ENCODE data around the gene C10orf71.

GRCh38 chr10:49304137-49304536, 5.2 kb downstream of the C10orf71 start:
- TF ChIP-seq, protein P1, sequence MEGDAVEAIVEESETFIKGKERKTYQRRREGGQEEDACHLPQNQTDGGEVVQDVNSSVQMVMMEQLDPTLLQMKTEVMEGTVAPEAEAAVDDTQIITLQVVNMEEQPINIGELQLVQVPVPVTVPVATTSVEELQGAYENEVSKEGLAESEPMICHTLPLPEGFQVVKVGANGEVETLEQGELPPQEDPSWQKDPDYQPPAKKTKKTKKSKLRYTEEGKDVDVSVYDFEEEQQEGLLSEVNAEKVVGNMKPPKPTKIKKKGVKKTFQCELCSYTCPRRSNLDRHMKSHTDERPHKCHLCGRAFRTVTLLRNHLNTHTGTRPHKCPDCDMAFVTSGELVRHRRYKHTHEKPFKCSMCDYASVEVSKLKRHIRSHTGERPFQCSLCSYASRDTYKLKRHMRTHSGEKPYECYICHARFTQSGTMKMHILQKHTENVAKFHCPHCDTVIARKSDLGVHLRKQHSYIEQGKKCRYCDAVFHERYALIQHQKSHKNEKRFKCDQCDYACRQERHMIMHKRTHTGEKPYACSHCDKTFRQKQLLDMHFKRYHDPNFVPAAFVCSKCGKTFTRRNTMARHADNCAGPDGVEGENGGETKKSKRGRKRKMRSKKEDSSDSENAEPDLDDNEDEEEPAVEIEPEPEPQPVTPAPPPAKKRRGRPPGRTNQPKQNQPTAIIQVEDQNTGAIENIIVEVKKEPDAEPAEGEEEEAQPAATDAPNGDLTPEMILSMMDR (IDR thresholded peaks at IDR 0.05; ENCODE audit: borderline replicate concordance, extremely low read depth, low read length, poor library complexity, severe bottlenecking): no peak
- no peak for TF ChIP-seq EZH2 (IDR thresholded peaks at IDR 0.05; ENCODE audit: borderline replicate concordance, low read depth, low read length, severe bottlenecking)
